HG03565 (cell line): ENCODE results near the gene FZD2.
"Not testable (repeated sequence)": the region's sequence is repeated elsewhere in the genome, so short reads cannot be mapped to it uniquely, and the experiment has no call there.

Source experiments
- ATAC-seq: cut with Tn5 transposase; IDR thresholded peaks from one replicate; pipeline ENCODE4 v1.9.1; 2021; ENCODE audit warnings: mild to moderate bottlenecking, moderate library complexity; ENCODE audit not compliant: unreplicated experiment

FZD2 gene

GRCh38 chr17:44546671-44547606 is 10.3 kb upstream of the FZD2 start:
- no peak for ATAC-seq

- no peak for ATAC-seq
Observed at GRCh38 chr17:44547625-44548267, 9.5 kb upstream of the FZD2 start.

- no peak for ATAC-seq
Observed at GRCh38 chr17:44548376-44549230, 8.7 kb upstream of the FZD2 start.

- ATAC-seq = no peak
Observed at GRCh38 chr17:44549686-44550085, 7.6 kb upstream of the FZD2 start.

GRCh38 chr17:44552361-44552760 is 4.9 kb upstream of the FZD2 start:
- ATAC-seq = no peak

GRCh38 chr17:44555099-44555498 is 2.2 kb upstream of the FZD2 start:
- ATAC-seq = no peak

- no peak for ATAC-seq
Observed at GRCh38 chr17:44556166-44556831, 985 bp upstream of the FZD2 start.

GRCh38 chr17:44557651-44558285 is 484 bp downstream of the FZD2 start:
- no peak for ATAC-seq

- no peak for ATAC-seq
Observed at GRCh38 chr17:44558334-44558709, 1.0 kb downstream of the FZD2 start.

GRCh38 chr17:44558710-44559633 is 1.7 kb downstream of the FZD2 start:
- ATAC-seq = no peak

GRCh38 chr17:44559634-44560554 is 2.6 kb downstream of the FZD2 start:
- no peak for ATAC-seq

- no peak for ATAC-seq
Observed at GRCh38 chr17:44561237-44561623, 3.9 kb downstream of the FZD2 start.

GRCh38 chr17:44564429-44564828 is 7.1 kb downstream of the FZD2 start:
- ATAC-seq = no peak

- no peak for ATAC-seq
Observed at GRCh38 chr17:44565866-44566443, 8.7 kb downstream of the FZD2 start.

- not testable (repeated sequence) for ATAC-seq
Observed at GRCh38 chr17:44568311-44568944, 11.1 kb downstream of the FZD2 start.

- ATAC-seq = no peak
Observed at GRCh38 chr17:44568945-44569858, 11.9 kb downstream of the FZD2 start.
